Liver (tissue), 9 donors: ENCODE results near the gene TRIO. TPM values are rescaled to one million over a fixed set of nuclear protein-coding genes. Genes with fewer than 3 reads are reported as not detected.

Experiments
- DNase-seq: peaks from one replicate; pipeline ENCODE4 v3.0.0-alpha.2; 2017; ENCODE audit warnings: low spot score
- H3K27ac ChIP-seq, 2 donors: one replicate each; pipeline ENCODE4 v1.7.0; 2013; ENCODE audit warnings: inconsistent platforms in 2 of 2, low read length in 2 of 2, control low read depth in 1 of 2, low read depth in 1 of 2, mild to moderate bottlenecking in 1 of 2
- H3K27me3 ChIP-seq, 4 donors: one replicate each; pipeline versions ENCODE4 v1.6.1 to v1.7.0; 2013; ENCODE audit warnings: low read length in 3 of 4, inconsistent platforms in 1 of 4, mild to moderate bottlenecking in 1 of 4, moderate library complexity in 1 of 4; ENCODE audit not compliant: control insufficient read depth in 4 of 4, insufficient read depth in 4 of 4
- H3K36me3 ChIP-seq, 4 donors: one replicate each; pipeline versions ENCODE4 v1.6.1 to v1.7.0; 2013; ENCODE audit warnings: low read length in 3 of 4, mild to moderate bottlenecking in 3 of 4, low read depth in 1 of 4, moderate library complexity in 1 of 4; ENCODE audit not compliant: control insufficient read depth in 4 of 4, insufficient read depth in 3 of 4
- H3K4me1 ChIP-seq, 4 donors: one replicate each; pipeline versions ENCODE4 v1.6.1 to v1.7.0; 2013; ENCODE audit warnings: low read length in 3 of 4, mild to moderate bottlenecking in 3 of 4, moderate library complexity in 1 of 4; ENCODE audit not compliant: control insufficient read depth in 4 of 4, insufficient read depth in 4 of 4
- H3K4me3 ChIP-seq, 3 donors: one replicate each; pipeline versions ENCODE4 v1.6.1 to v1.7.0; 2013; ENCODE audit warnings: low read length in 3 of 3, control low read depth in 1 of 3, low read depth in 1 of 3, mild to moderate bottlenecking in 1 of 3
- H3K9ac ChIP-seq, 2 donors: one replicate each; pipeline ENCODE4 v1.7.0; 2013; ENCODE audit warnings: low read length in 2 of 2, mild to moderate bottlenecking in 2 of 2, moderate library complexity in 2 of 2, control low read depth in 1 of 2, low read depth in 1 of 2
- H3K9me3 ChIP-seq, 4 donors: one replicate each; pipeline versions ENCODE4 v1.6.1 to v1.7.0; 2013; ENCODE audit warnings: low read length in 3 of 4; ENCODE audit not compliant: control insufficient read depth in 4 of 4
- ATF3 ChIP-seq: IDR thresholded peaks from 2 replicates; pipeline ENCODE4 v1.6.1; 2016; ENCODE audit warnings: antibody characterized with exemption
- CTCF ChIP-seq: fragments of 150-350 bp; IDR thresholded peaks from 2 replicates; pipeline ENCODE4 v1.5.1; 2017; ENCODE audit warnings: improper control_type of control experiment, low read depth, low read length; ENCODE audit not compliant: missing input control
- FOXA2 ChIP-seq: IDR thresholded peaks from 2 replicates; pipeline ENCODE4 v1.6.1; 2016; ENCODE audit warnings: antibody characterized with exemption
- GABPA ChIP-seq, 2 donors: IDR thresholded peaks in 1 of 2; conservative IDR thresholded peaks in 1 of 2; 2 replicates each; pipeline ENCODE4 v1.6.1; 2016; ENCODE audit warnings: antibody characterized with exemption in 2 of 2, mild to moderate bottlenecking in 1 of 2, moderate library complexity in 1 of 2
- HNF4A ChIP-seq, 2 donors: conservative IDR thresholded peaks; 2 replicates each; pipeline ENCODE4 v1.6.1; 2016; ENCODE audit warnings: antibody characterized with exemption in 2 of 2, mild to moderate bottlenecking in 2 of 2
- HNF4G ChIP-seq: IDR thresholded peaks from 2 replicates; pipeline ENCODE4 v1.6.1; 2016; ENCODE audit warnings: antibody characterized with exemption
- JUND ChIP-seq, 2 donors: IDR thresholded peaks; 2 replicates each; pipeline ENCODE4 v1.6.1; 2016; ENCODE audit warnings: antibody characterized with exemption in 2 of 2
- MAX ChIP-seq: IDR thresholded peaks from 2 replicates; pipeline ENCODE4 v1.6.1; 2016; ENCODE audit warnings: antibody characterized with exemption
- NR2F2 ChIP-seq: IDR thresholded peaks from 2 replicates; pipeline ENCODE4 v1.6.1; 2016; ENCODE audit warnings: antibody characterized with exemption
- RAD21 ChIP-seq, 2 donors: IDR thresholded peaks; 2 replicates each; pipeline ENCODE4 v1.6.1; 2016; ENCODE audit warnings: antibody characterized with exemption in 2 of 2, mild to moderate bottlenecking in 2 of 2
- REST ChIP-seq: IDR thresholded peaks from 2 replicates; pipeline ENCODE4 v1.6.1; 2016; ENCODE audit warnings: antibody characterized with exemption, mild to moderate bottlenecking
- RXRA ChIP-seq, 2 donors: IDR thresholded peaks; 2 replicates each; pipeline ENCODE4 v1.6.1; 2017 to 2018; ENCODE audit warnings: antibody characterized with exemption in 2 of 2, mild to moderate bottlenecking in 1 of 2
- SP1 ChIP-seq: IDR thresholded peaks from 2 replicates; pipeline ENCODE4 v1.6.1; 2018; ENCODE audit warnings: antibody characterized with exemption, mild to moderate bottlenecking
- TAF1 ChIP-seq: conservative IDR thresholded peaks from 2 replicates; pipeline ENCODE4 v1.6.1; 2016; ENCODE audit warnings: antibody characterized with exemption, mild to moderate bottlenecking
- ZBTB33 ChIP-seq: IDR thresholded peaks from 2 replicates; pipeline ENCODE4 v1.6.1; 2016; ENCODE audit warnings: antibody characterized with exemption
- WGBS: extraction: QIAGEN DNeasy Blood & Tissue Kit; methylation state at CpG from one replicate; pipeline ENCODE4 v1.1.7; 2013; 5-methylcytosine and 5-hydroxymethylcytosine counted together
- polyA plus RNA-seq, 2 donors: library from polyadenylated mRNA; stranded (reverse) in 1 of 2; unstranded in 1 of 2; fragments of 200-250 nt in 1 of 2; fragments of >200 nt in 1 of 2; fragmentation: Nextera tagmentation in 1 of 2; extraction: Ambion mirVana in 1 of 2; gene quantifications; one replicate each; pipeline versions ENCODE4 v1.2.1 to v1.2.3, GENCODE V29; 2013 to 2015
- total RNA-seq, 2 donors: library from RNA; depleted of rRNA; stranded (reverse); fragments of >200 nt; gene quantifications; one replicate each; pipeline ENCODE4 v1.2.3, GENCODE V29; 2014
- donor health status: healthy.
- donor health status: healthy.
- donor health status: healthy.
- donor health status: healthy.
- donor health status: healthy.

TRIO gene
- total and polyA plus RNA-seq, 4 donors: 8.5 to 86.2 (median 16.0) TPM

- TF ChIP-seq GABPA (IDR thresholded peaks at IDR 0.05 in 1 of 2, conservative IDR thresholded peaks at IDR 0.05 in 1 of 2) (no peak), ZBTB33 (no peak), SP1 (no peak), TAF1 (no peak), HNF4G (no peak), NR2F2 (no peak), JUND (IDR thresholded peaks at IDR 0.05) (no peak), REST (no peak), RAD21 (IDR thresholded peaks at IDR 0.05) (no peak), MAX (no peak), ATF3 (no peak), CTCF (no peak), FOXA2 (no peak)
- no peak overlapping the region for H3K27ac ChIP-seq
- H3K4me3 ChIP-seq: no peak overlapping the region
- H3K9ac ChIP-seq: no peak overlapping the region
- DNase-seq: no peak
- WGBS: 96% methylated on average over 8 of the region's 8 CpGs
- no peaks in the 10 kb centered on the region for H3K9me3 ChIP-seq
- H3K27me3 ChIP-seq: no peaks in the 10 kb centered on the region
- H3K4me1 ChIP-seq: no peaks in the 10 kb centered on the region
- H3K36me3 ChIP-seq: peaks cover 7 to 46% (median 12%) of the 10 kb centered on the region in 4 donors
Observed at GRCh38 chr5:14504332-14504727, 361.2 kb downstream of the TRIO start.

- Histone ChIP-seq H3K27me3 (no peaks in the 10 kb centered on the region), H3K36me3 (peaks cover 7 to 46% (median 11%) of the 10 kb centered on the region in 4 donors), H3K9me3 (no peaks in the 10 kb centered on the region), H3K9ac (no peak overlapping the region), H3K27ac (no peak overlapping the region), H3K4me3 (no peak overlapping the region), H3K4me1 (no peaks in the 10 kb centered on the region)
- DNase-seq: no peak
- TF ChIP-seq ATF3: no peak
- TF ChIP-seq REST: no peak
- TF ChIP-seq ZBTB33: no peak
- TF ChIP-seq MAX: no peak
- no peak for TF ChIP-seq FOXA2
- TF ChIP-seq RXRA (IDR thresholded peaks at IDR 0.05): no peak
- no peak for TF ChIP-seq HNF4A (conservative IDR thresholded peaks at IDR 0.05)
- no peak for TF ChIP-seq SP1
- 96% methylated on average over 11 of the region's 11 CpGs for WGBS
Observed at GRCh38 chr5:14504816-14505215, 361.7 kb downstream of the TRIO start.
